Measurements from ENCODE around the gene UBR3. TPM values are rescaled to one million over a fixed set of nuclear protein-coding genes. Genes with fewer than 3 reads are reported as not detected.
A peak's percentile ranks its signal among the peaks of the same experiment; 100 is the strongest.

Gene UBR3
- total and polyA plus RNA-seq, 2 experiments from 2014 or later, result 10.7 to 28.0 TPM

- TF ChIP-seq EZH2 (IDR thresholded peaks at IDR 0.05; ENCODE audit: low read depth, unreplicated experiment), result no peak
- no peak for TF ChIP-seq JUNB (IDR thresholded peaks at IDR 0.05; ENCODE audit: unreplicated experiment)
- no peak for TF ChIP-seq CREB1 (CRISPR knock-in tag; IDR thresholded peaks at IDR 0.05; ENCODE audit: low read depth)
- TF ChIP-seq ZNF114 (CRISPR knock-in tag; IDR thresholded peaks at IDR 0.05), result no peak
- no peak for TF ChIP-seq ZNF331 (CRISPR knock-in tag; IDR thresholded peaks at IDR 0.05; ENCODE audit: low read depth)
- TF ChIP-seq STAT1 (IDR thresholded peaks at IDR 0.05; ENCODE audit: unreplicated experiment), result no peak
- TF ChIP-seq ZNF462 (CRISPR knock-in tag; IDR thresholded peaks at IDR 0.05), result no peak
- TF ChIP-seq CTCF (conservative IDR thresholded peaks at IDR 0.05; ENCODE audit: low read depth in 2 of 2), result no peak
- no peak for TF ChIP-seq REST (IDR thresholded peaks at IDR 0.05; ENCODE audit: unreplicated experiment)
- TF ChIP-seq ETS1 (IDR thresholded peaks at IDR 0.05), result no peak
- no peak for TF ChIP-seq EZH2phosphoT487 (IDR thresholded peaks at IDR 0.05; ENCODE audit: unreplicated experiment)
- TF ChIP-seq NANOG (IDR thresholded peaks at IDR 0.05; ENCODE audit: borderline replicate concordance), result no peak
- no peak for TF ChIP-seq POLR2AphosphoS5 (IDR thresholded peaks at IDR 0.05; ENCODE audit: low read depth)
- H3K4me1 ChIP-seq (ENCODE audit: insufficient read depth), result no peaks in the 10 kb centered on the region
- peak; percentile 69 for ATAC-seq
- Mint-ChIP-seq H3K4me1 (no peaks in the 10 kb centered on the region), H3K27me3 (ENCODE audit: insufficient read depth, low read depth, poor library complexity) (peaks cover 3% of the 10 kb centered on the region), H3K36me3 (ENCODE audit: low read depth) (peaks cover 37% of the 10 kb centered on the region), H3K27ac (no peak overlapping the region), H3K4me3 (no peak overlapping the region), H3K9me3 (no peaks in the 10 kb centered on the region; the same call in 1 of the 3 replicates)
- peaks cover 5% of the 10 kb centered on the region; the same call in 1 of the 2 replicates for H4K20me1 ChIP-seq (replicated peaks; ENCODE audit: insufficient read depth)
- H3K36me3 ChIP-seq (ENCODE audit: insufficient read depth), result no peaks in the 10 kb centered on the region
- H3K27ac ChIP-seq (ENCODE audit: low read depth), result no peak overlapping the region
- no peak overlapping the region for H2AFZ ChIP-seq
- no peaks in the 10 kb centered on the region for H3K27me3 ChIP-seq (ENCODE audit: insufficient read depth)
- no peaks in the 10 kb centered on the region for H3F3A ChIP-seq (replicated peaks; ENCODE audit: low read depth)
- no peak overlapping the region for H3K4me3 ChIP-seq
- peak; percentile 20 for DNase-seq (ENCODE audit: low spot score)
- H3K79me2 ChIP-seq (replicated peaks; ENCODE audit: insufficient read depth), result peaks cover 45% of the 10 kb centered on the region
- no peaks in the 10 kb centered on the region for H3K9me2 ChIP-seq (ENCODE audit: insufficient read depth)
- no peak overlapping the region for H3K4me2 ChIP-seq
These were observed 12.9 kb downstream of the UBR3 start for GRCh38 chr2:169839954-169840746.

All from GM23338 (cell line).